Measurements from ENCODE around the gene SBF2.

The SBF2 gene

DNA sequence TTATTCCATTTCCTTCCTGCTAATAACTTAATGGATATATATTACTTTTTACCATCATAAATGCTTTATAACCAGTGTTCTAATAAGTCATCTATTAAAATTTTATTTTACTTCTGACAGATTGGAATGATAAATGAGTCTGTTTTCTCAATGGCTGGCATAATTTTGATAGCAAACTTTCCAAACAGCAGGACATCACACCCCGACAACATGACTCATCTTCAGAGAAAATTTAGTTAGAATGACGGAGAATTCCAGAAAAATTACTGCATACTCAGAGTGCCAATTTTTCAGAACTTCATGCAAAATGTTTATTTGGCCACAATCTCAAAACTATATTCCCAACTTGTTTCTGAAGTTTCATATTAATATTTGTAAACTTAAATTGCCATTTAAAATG lies 455.8 kb downstream of the SBF2 start:
- DNase-seq = no peak

DNA sequence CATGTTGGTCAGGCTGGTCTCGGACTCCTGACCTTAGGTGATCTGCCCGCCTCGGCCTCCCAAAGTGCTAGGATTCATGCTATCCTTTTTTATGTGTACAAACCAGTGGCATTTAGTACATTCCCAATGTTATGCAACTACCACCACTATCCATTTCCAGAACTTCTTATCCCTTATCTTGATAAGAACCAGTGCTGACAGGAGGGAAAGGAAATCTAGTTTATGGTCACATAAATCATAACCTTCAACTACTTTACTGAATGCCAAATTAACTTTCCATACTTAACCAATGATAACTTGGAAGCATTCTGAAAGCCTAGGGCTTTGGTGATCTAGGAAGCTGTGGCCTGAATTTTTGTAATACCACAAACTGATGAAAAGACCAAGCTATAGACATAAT lies 459.7 kb downstream of the SBF2 start:
- DNase-seq = no peak

DNA sequence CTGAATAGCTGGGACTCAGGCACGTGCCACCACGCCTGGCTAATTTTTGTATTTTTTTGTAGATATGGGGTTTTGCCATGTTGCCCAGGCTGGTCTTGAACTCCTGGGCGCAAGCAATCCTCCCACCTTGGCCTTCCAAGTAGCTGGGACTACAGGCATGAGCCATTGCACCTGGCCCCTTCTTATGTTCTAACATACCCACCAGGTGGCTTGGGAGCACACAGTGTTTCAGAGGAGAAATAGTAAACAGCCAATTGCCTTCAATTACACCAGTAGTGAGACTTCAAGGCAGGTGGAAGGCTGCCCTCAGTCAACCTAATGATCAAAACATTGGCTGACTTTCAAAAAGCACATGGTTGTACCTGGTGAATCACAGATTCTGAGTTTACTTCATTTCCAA lies 462.9 kb downstream of the SBF2 start:
- peak in 1 of 2 experiments; percentile 1 for DNase-seq

DNA sequence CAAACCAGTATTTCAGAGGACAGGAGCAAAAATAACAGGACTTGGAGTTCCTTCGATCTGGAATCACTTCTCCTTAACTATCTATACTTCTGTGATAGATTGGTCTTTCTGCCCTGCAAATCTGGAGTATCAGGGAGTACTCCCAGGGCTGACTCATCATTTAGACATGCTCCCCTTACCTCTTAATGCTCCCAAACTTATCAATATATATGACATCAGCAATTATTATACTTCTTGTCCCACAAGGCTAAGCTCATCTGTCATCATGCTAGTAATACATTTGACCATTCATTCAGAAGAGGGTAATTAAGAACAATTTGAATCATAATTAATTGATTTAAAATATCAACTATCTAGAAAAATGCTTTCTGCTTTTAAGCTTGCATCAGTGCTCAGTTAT lies 466.3 kb downstream of the SBF2 start:
- no peak for DNase-seq

DNA sequence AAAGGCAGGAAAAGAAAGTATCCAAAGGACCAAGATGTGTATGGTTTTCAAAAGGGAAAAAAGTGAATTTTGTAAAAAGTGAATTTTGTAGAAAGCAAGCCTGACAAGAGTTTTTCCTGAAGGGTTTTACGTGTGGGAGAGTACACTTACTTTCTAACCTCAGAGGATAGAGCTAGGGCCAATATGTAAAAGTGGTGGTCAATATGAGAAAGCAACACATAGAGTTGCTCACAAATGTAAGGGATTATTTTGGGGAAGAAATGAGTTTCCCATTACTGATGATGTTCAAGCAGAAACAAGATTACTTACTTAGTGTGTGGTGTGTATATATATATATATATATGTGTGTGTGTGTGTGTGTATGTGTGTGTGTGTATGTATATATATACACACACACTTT lies 467.6 kb downstream of the SBF2 start:
- DNase-seq = no peak

DNA sequence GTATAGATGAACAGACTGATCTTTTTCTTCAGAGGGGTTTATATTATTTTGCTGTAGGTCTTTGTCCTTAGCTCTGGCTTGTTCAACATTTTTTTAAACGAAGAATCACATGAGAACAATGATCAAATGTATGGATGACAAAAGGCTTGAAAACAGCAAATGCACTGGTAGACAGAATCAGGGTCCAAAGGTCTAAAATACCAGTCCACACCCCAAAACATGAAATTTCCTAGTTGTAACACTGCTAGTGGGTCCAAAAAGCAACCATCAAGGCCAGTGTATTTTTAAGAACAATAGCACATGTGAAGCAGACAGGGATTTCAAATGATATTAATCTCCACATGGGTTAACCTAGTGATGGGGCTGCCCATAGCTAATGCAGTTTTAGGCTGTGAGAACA lies 468.1 kb downstream of the SBF2 start:
- DNase-seq = no peak

DNA sequence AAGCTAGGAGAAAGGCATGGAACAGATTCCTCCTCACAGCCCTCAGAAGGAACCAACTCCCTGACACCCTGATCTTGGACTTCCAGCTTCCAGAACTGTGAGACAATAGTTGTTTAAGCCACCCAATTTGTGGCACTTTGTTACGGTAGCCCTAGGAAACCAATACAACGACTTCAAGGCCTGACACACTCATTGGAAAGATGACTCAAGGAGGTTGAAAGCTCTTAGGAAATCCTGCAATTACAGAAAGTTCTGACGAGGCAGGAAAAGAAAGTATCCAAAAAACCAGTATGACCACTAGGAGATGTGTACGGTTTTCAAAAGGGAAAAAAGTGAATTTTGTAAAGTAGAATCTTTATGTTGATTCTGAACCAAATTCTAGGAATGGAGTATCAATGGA lies 468.7 kb downstream of the SBF2 start:
- DNase-seq = no peak

DNA sequence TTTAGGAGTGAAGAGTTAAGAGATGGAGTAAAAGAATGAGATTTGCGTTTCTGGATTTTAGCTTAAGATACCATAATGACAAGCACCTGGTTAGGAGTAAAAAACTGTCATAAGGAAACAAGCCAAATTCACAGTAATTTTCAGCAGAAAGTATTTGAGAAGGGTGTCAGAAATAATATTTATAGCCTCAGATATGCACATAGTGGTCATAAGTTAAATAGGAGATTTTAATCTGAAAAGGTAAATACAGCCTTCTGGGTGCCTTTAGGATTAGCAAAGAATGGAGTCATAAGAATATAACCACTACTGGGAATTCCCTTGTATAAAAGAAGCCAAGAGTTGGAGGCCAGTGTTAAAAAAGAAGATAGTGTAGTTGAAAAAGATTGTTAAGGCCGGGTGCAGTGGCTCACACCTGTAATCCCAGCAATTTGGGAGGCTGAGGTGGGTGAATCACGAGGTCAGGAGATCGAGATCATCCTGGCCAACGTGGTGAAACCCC lies 470.1 kb downstream of the SBF2 start:
- DNase-seq = no peak

DNA sequence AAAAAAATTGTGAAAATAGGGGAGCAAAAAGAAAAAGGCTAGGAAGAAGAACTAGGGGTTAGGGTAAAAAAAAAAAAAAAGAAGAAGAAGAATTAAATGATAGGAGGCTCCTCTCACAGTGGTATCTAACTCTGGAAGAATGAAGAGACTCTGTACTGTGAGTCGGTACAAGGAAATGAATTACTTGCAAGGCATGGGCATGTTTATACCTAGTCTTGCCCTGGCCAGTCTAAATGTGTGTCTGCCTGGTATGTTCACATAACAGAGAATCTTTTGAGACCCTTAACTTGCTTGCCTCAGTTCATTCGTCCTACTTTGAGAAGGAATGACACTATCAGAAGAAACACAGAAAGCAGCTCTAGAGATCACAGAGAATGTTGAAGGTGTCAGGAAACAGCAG lies 470.6 kb downstream of the SBF2 start:
- DNase-seq = no peak

DNA sequence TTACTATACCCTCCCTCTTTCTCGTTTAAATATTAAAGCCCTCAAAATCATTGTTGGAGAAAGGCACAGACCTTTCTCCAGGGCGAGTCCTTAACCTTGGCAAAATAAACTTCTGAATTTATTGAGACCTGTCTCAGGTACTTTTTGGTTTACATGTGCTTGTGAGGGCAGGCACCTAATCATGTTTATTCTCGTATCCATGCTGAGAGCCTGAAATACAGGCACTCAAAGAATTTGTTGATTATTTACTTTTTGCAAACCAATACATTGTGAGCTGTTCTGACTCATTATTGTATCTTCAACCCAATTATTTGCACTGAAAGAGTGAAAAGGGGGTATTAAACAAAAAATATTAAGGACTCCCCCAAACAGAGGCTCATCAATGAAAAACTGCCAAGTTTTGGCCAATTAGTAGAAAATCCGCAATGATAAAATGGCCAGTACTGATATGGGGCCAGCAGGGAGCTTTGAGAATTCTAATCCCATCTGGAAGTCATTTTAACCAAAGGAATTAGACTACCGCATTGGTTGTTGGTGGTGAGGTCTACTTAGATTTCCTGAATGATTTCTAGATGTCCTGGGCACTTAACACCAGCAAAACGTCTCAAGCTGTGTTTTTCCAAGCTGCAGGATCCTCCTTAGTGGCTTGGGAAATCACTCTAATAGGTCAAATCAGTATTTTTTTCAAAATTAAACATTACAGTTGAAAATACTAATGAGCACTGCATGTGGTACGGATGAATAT lies 472.8 kb downstream of the SBF2 start:
- no peak for DNase-seq

DNA sequence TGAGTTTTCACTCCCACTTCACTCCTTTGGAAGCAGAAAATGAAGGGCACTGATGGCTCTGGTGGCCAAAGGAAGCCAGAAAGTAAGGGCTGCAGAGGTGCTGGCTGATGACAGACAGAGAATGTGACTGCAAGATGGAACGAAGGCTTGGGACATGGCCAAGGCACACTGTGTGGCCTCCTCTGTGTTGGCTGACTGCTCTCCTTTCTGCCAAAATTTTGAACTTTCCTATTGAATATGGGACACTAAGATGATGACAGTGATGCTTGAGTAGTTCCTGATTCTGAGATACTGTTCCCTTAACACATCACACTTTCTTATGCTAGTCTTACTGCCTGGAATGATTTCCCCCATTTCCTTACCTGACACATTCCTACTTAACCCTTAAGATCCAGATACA lies 473.8 kb downstream of the SBF2 start:
- no peak for DNase-seq

DNA sequence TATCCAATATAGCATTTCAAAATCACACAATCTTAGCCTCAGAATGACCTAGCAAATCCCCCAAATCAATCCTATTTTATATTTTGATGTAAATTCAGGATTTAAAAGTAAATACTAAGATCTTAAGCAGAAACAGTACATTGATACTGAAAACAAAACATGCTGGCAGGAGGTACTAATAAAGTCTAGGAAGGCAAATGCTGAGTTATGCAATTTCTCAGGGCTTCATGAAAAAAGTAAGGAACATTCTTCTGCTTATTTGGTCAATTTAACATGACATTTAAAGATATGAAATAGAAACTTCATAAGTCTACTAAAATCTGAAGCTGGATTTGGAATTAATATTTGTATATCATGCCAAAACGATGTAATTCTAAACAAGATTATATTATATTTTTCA lies 476.8 kb downstream of the SBF2 start:
- DNase-seq = no peak

DNA sequence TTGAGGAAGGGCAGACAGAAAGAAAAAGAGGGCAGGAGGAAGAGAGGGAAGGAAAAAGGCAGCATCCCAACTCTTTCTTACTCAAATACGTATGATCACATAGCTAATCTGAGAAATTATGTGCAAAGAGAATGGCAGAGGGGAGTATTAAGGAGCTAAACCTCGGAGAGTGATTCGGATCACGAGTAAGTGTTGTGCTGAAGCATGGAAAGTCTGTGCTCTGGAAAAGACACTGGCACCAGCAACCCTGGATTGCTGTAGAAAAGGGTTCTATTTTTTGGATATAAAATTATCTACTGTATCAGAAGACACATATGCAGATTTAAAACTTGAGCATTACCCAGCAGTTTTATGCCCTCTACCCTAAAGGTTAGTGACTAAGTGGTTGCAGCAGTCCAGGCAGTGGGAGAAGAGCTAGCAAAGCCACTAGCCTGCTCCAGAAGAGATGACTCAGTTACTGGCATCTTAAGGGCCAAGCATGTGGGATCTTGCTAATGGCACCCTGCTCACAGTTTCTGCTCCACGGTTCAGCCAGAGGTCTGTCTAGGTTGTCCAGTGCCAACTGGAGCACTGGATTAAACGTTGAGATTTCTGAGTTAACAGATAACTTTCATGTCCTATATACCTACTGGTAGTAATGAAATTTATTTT lies 478.4 kb downstream of the SBF2 start:
- DNase-seq = no peak

DNA sequence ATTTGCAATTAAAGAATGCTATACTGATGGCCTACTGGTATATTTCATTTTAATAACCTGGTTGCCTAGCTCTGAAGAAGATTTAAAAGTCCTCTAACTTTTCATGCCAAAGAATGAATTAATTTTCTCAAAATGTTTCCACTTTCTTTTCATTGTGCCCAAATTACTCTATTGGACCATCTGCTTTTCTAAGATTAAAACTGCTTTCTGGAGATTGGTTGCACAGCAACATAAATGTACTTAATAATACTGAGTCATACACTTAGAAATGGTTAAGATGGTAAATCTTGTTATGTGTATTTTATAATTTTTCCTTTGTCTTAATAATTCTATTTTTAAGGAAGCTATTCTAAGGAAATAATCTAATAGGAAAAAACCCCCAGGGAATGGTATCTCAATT lies 479.9 kb downstream of the SBF2 start:
- DNase-seq = no peak

DNA sequence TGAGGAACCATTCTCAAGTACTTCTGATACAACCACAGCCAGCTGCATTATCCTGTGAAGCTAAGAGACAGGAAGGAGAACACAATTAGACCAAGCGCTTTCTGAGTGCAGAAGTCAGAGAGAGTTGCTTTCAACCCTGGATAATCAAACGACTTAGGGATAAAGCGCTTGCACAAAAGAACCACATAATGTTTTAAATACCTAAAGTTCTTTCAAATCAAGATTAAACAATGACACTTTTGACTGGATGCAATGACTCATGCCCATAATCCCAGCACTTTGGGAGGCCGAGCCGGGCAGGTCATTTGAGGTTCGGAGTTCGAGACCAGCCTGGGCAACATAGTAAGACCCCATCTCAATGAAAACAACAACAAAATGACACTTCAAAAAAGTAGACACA lies 485.1 kb downstream of the SBF2 start:
- no peak for DNase-seq

DNA sequence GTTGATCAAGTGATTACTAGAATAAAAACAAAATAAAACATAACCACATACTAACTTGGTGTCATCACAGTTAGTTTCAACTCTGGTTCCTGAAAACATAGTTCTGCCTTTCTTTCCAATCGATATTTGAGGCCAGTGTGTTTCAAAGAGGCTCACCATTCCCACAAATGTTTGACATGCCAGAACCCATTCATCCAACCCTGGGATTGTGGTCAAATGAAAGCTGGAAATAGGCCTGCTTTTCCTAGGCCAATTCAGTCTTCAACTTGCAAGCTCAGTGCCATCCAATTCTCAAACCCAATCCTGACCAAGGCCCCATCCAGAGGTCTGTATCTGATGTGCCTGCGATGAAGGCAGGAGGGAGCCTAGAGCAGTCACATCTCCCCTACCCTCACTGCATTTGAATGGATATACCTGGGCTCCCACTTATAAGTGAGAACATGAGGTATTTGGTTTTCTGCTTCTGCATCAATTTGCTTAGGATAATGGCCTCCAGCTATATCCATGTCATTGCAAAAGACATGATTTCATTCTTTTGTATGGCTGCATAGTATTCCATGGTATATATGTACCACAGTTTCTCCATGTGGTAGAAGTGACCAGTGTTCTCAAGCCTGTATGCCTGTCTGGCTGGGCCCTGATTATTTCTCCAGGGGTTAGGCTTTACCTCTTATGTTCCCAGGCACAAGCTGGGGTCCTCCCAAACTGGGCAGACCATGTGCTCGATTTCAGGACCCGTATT lies 486.9 kb downstream of the SBF2 start:
- DNase-seq = no peak

DNA sequence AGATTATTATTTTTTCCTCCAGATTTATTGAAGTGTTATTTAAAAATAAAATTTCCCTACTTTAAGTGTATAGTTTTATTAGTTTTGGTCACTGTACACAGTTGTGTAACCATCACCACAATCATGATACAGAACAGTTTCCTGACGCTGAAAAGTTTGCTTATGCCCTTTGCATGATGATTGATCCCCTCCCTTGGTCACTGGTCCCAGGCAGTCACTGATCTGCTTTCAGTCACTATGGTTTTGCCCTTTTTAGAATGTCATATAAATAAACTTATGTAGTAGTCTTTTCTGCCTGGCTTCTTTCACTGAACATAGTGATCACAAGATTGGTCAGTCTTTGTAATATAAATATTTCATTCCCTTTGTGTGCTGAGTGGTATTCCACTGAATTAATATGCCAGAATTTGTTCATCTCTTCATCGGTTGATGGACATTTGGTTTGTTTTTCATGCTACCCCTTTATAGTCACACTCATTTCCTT lies 489.6 kb downstream of the SBF2 start:
- no peak for DNase-seq

DNA sequence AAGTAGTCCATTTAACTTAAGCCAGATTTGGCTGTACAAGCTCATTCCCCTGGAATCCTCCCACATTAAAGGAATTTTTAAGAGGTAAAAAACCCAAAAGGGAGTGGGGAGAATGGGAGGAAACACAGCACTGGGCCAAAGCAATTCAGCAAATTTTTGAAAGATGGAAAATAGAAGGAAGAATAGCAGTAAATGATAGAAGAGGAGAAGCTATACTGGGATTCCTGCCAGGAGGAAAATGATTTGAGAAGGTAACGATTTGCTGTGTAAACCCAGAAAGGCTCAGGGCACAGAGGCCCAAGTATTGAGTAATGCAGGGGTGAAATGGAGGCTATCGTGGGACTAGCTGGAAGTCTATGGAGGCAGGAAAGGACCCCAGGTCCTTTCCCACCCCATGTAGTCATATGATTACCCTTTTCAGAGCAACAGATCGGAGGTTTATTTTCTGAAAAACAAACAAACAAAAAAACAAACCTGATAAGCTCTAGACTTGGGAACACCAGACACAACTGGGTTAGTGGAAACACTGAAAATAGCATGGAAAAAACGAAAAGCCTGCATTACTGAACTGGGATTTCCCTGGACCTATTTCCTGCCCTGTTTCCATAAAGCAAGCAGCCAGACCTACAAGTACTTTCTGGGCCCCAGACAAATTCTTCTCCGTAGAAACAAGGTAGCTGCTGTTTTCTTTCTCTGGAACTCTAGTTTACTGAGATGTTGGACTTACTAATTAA lies 490.2 kb downstream of the SBF2 start:
- DNase-seq = no peak

DNA sequence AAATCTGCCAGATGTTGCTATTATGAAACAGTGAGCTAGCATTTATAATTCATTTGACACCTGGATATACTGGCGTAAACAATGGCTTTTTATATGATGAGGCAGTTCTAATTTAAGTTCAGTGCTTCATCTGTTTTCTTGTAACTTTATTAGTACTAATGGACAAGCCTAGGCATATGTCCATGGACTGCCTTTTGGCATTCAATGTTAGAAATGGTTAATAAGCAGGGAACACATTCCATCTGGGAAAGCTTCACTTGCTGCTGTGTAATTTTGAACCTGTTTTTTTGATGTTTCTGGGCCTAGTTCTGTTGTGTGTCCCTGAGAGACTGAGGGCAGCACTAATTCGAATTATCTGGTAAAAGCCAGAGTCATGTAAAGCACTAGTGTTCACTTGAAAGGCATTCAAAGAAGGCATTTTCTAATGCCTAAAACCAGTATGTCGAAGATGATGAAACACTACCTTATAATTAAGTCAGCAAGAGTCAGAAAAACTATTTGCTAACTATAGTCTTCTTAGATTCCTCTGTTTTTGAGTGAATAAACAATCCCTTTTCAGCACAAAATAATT lies 491.6 kb downstream of the SBF2 start:
- no peak for DNase-seq

DNA sequence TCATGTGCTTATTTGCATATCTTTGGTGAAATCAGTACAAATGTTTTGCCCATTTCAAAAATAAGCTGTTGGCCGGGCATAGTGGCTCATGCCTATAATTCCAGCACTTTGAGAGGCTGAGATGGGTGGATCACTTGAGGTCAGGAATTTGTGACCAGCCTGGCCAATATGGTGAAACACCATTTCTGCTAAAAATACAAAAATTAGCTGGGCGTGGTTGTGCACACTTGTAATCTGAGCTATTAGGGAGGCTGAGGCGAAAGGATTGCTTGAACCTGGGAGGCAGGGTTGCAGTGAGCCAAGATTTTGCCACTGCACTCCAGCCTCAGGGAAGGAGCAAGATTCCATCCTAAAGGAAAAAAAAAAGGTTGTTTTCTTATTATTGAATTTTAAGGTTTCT lies 494.1 kb downstream of the SBF2 start:
- DNase-seq = no peak

DNA sequence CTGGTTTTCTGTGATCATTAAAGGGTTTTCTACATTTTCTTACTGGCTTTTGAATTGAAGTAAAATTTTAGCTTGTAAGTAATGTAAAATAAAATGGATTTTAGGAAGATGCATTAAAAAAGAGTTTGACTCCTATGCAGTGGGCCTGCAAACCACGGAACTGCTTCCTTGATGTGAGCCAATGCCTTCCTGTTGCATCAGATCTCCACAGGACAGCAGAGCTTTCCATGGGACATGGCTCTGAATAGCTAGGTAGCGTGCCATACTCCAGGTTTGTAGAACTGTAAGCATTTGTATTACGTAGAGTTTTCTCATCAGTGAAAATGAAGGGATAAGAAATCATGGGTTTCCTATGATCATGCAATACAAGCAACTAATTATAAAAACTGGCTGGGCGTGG lies 496.7 kb downstream of the SBF2 start:
- DNase-seq = no peak

DNA sequence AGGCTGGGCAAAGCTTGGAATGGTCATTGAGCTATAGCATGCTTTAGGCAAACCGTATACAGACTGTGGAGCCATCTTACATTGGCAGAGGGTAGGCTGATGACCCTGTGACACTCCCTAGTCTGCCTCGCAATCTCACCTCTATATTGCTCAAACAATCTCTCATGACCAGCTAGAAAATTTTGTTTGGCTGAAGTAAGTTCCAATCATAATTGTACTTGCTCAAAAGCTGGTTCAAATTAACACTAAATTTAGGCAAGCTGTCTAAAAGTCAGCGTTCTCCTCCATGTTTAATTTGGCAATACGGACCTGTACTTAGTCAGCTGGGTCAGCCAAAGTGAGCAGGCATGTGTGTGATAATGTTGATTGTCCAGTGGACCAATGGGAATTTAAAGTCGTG lies 497.2 kb downstream of the SBF2 start:
- DNase-seq = no peak

DNA sequence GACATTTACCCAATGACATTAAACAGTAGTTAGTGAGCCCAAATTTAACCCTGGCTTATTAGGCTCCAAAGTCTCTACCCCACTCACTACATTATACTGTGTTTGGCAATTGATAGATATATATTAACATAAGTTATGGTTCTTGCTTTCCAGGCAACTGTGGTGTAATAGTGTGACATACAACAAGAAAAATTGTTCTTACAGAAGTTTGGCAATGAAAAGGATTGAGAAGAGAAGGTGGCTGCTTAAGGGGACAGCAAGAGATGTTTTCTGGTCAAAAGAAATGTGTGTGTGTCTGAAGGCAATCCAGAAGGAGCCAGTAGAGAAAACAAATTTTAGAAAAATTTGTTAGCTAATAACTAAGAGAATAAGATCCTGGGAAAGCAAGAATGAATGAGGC lies 497.8 kb downstream of the SBF2 start:
- no peak for DNase-seq
